ENCODE results near the gene ZNF436.
"Not testable (repeated sequence)": the region's sequence is repeated elsewhere in the genome, so short reads cannot be mapped to it uniquely, and the experiment has no call there.

The ZNF436 gene

GRCh38 chr1:23362218-23362713 lies 7.4 kb downstream of the ZNF436 start:
- DNase-seq = no peak

DNA sequence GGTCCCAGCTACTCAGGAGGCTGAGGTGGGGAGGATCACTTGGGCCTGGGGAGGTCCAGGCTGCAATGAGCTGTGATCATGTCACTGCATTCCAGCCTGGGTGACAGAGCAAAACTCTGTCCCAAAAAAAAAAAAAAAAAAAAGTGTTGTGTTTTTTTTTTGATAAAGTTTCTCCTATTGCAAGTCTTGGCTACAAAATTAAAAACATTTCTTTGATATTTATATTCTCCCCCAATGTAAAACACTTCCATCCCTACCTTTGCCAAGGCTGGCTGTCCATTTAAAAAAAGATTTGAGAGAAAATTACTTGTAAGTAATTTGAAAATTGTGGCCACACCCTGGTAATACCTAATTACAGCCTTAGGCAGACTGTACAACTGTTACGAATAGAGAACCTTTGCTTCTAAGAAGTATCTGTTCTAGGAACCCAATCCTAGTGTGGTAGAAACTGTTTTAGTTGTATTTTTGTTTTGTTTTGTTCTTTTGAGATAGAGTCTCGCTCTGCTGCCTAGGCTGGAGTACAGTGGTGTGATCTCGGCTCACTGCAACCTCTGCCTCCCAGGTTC lies 11.2 kb downstream of the ZNF436 start:
- DNase-seq = no peak

DNA sequence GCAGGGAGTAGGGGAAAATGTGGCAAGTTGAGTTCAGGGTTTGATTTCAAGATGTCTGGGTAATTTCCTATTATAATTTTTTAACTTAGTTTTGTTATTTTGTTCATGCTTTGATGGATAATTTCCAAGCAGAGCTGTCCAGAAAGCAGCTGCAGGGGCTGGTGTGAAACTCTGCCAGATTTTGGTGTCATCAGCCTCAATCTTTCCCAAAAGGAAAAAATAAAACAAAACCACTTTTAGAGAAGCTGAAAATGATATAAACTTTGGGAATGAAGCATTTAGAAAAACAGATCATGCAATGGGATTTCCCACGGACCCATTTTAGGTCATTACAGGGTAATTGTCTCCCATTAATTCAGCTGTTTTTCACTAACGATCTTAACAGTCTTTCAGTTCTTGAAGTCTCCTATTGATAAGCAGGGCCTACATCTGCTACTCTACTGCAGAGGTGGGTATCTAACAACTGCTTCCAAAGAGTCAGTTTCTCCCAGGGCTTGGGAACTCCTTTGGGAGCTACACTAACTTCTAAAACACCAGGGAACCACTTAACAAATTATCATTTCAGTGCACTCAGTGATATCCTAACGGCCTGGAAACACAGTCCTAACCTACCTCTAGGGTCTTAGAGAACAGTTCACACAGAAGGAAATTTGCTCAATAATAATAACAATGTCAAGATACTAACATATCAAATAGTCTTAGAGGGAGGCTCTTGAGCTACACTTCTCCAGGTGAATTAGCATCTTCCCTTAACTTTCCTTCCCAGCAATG lies 12.3 kb downstream of the ZNF436 start:
- DNase-seq = no peak

- DNase-seq = no peak
Observed at GRCh38 chr1:23356471-23357137, 13.0 kb downstream of the ZNF436 start.

DNA sequence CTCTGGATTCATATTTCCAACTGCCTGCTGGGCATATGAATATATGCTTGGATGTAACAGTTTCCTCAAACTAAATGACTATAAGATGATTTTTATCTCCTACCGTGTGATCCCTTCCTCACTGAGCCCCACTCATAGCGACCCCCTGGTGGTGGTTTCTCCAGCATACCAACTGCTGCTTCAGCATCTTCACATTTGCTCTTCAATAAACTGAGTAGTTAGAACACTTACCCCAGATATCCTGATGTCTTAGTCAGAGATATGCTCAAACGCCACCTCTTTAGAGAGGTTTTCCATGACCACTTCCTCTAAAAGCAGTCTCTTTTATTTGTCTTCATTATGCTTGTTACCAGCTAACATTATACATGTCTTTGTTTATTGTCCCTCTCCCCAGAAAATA lies 15.4 kb downstream of the ZNF436 start:
- DNase-seq = no peak

GRCh38 chr1:23352096-23352695 lies 17.4 kb downstream of the ZNF436 start:
- no peak for DNase-seq

- DNase-seq = no peak
Observed at GRCh38 chr1:23345920-23346319, 23.7 kb downstream of the ZNF436 start.

- DNase-seq = peak; percentile 51
Observed at GRCh38 chr1:23344987-23345472, 24.6 kb downstream of the ZNF436 start.

DNA sequence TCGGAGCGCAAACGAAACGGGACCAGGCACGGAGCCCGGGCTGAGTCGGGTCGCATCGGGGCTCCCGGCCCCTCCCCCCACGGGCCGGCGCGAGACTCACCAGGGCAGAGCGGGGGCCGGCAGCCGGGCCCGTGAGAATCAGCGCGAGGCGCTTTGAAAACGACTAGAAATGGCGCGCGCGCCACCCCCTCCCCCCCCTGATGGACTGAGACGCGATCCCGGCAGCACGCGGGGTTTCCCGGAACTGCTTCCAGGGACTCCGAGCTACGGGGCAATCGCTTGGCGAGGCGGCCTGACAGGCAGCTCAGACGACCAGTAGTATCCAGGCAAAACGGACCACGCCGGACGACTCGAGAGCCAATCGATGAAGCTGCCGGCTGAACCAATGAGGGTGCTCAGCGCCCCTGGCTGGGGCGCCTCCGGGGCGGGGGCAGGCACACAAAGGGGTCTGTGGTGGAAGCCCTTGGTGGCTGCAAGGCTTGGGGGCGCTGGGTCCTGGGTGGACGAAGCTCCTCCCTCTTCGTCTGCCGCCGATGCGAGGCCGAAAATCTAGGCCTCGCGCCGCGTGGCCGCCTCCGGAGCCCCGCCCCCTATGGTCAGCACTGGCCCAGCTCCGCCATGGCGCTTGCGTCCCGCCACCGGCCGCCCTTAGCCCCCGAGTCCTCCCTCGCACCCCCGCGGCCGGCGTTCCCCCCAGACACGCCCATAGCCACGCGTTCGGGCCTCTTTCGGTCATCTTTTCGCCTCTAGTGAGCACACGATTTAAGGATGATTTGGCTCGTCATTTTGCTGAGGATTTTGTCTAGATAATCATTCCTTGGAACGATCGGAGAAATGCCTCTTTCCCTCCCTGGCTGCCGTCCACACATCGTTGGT lies 25.3 kb downstream of the ZNF436 start, which contains the start of gene HNRNPR:
TSS of gene HNRNPR (minus strand) at position 174 of the 876 bp plus-strand sequence. CDS start 3,276 bp downstream, outside the sequence.
- peak; percentile 99 for DNase-seq

DNA sequence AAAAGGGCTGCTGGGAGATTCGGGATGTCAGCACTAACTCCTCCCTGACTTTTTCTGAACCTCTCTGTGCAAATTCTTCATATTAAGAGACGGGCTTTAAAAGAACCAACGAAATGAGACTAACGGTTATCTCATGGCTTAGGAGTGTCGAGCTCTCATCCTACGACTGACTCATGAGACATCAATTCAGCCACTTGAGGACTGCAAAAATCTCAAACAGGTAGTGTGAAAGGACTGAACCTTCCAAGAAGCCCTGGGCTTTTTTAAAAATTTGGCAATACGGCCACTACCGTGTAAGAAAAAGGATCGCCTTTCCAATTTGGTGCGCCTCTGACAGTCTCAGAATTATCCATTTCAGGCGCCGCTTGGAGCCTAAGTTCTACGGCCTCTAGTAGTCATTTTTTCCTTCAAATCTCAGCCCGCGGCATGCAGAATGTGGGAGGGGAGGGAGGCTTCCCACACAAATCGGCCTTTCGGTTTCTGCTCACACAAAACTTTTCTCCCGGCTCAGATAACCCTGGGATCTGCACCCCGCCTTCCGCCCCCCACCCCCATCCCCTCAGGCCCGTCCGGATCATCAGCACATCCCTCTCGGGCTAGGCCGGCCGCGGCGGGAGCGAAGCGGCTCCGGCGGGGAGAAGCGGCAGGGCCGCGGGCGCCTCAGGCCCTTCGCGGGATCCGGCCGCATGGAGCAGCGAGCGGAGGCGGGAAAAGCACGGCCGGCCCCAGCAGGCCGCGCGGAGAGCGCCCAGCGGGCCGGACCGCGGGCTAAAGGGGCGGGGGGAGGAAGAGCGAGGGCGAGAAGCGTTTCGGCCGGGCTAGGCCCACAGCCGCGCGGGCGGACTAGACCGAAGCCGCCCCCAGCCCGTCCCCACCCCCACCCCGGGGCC lies 26.2 kb downstream of the ZNF436 start:
- peak; percentile 82 for DNase-seq

GRCh38 chr1:23341931-23342692 lies 27.5 kb downstream of the ZNF436 start:
- DNase-seq = peak; percentile 10

DNA sequence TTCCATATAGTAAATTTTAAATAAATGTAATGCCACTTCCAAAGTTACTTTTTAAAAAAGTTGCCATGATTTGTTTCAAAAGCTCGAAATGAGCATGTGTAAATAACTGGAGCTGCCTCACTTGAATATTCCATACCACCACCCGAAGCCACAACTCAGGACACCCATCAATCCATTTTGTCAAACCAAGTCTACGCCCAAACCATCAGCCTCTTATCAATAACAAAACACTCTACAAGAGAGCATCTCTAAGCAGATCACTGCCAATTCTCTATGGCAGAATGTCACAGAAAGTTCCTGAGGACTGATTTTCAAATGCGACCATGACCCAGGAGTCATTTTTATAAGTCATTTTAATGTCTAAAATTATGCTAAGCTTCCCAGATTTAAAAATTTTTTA lies 30.0 kb downstream of the ZNF436 start:
- DNase-seq = no peak

DNA sequence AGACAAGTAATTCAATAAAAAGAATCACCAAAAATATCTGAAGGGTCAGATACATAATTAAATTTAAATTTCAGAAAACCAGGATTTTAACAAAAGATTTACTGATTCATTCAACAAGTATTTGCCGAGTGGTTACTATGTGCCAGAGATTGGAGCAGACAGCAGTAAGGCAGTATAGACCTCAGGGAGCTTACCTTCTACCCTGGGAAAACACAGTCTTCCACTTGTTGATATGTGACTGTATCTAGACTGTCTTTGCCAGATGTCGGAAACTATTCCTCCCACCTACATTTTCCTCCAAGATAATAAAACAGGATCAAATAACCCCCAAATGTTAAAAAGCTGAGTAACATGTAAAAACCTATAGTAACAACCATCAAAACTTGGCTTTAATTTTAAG lies 31.8 kb downstream of the ZNF436 start:
- no peak for DNase-seq

DNA sequence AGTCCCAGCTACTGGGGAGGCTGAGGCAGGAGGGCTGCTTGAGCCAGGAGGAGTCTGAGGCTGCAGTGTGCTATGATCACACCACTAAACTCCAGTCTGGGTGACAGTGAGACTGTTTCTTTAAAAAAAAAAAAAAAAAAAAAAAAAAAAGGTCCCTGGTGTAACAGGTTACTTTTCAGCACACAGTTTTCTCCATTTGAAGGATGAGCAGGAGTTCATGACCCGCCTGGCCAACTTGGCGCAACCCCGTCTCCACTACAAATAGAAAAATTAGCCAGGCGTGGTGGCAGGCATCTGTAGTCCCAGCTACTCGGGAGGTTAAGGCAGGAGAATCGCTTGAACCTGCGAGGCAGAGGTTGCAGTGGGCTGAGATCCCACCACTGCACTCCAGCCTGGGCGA lies 37.9 kb downstream of the ZNF436 start:
- DNase-seq = no peak

- no peak for DNase-seq
Observed at GRCh38 chr1:23330846-23331245, 38.8 kb downstream of the ZNF436 start.

GRCh38 chr1:23325393-23325792 lies 44.2 kb downstream of the ZNF436 start:
- DNase-seq = no peak

DNA sequence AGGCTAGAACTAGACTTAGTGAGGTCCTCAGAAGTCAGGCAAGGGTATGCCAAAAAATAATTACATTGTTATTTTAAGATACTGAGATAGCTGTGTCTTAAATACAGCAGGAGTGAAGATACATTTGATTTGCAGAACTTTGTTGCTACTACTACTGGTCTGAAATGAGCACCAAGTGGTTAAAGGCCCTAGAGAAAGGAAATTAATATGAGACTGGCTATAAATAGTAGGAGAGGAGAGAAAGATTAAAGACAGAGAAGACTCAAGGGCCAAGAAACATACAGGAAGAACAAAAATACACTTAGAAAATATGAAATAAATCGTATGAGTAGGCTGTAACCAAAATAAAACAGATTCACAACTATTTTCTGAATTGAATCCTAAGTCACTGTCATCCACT lies 46.9 kb downstream of the ZNF436 start:
- DNase-seq = no peak

- not testable (repeated sequence) for DNase-seq
Observed at GRCh38 chr1:23310280-23310679, 59.4 kb downstream of the ZNF436 start.

All from NCI-H69 (cell line).